Measurements from ENCODE around the gene LEO1. TPM values are rescaled to one million over a fixed set of nuclear protein-coding genes. Genes with fewer than 3 reads are reported as not detected.
A peak's percentile ranks its signal among the peaks of the same experiment; 100 is the strongest.

LEO1 gene
- total and polyA plus RNA-seq, 10 of the 15 experiments (the other 5 are each of a cell fraction or from before 2014, with no cell fraction given): 13.6 to 50.6 (median 32.4) TPM

- no peak for TF ChIP-seq ZNF24 (IDR thresholded peaks at IDR 0.05)
- TF ChIP-seq EP300 (IDR thresholded peaks at IDR 0.05; ENCODE audit: borderline replicate concordance in 1 of 2, control insufficient read depth in 1 of 2, low read depth in 2 of 2, low read length in 2 of 2): peak; percentile 51 to 66; a peak in 2 of 4 replicates
- TF ChIP-seq SPI1 (IDR thresholded peaks at IDR 0.05; ENCODE audit: borderline replicate concordance, insufficient read depth, low read depth, low read length): peak; percentile 81
- no peak for TF ChIP-seq HCFC1 (IDR thresholded peaks at IDR 0.05; ENCODE audit: low read length)
- 0 out of 2 replicates have a peak, but pooled peaks have one; percentile 34 for TF ChIP-seq MEF2A (IDR thresholded peaks at IDR 0.05; ENCODE audit: insufficient read depth, low read depth, low read length)
- TF ChIP-seq ATF7 (IDR thresholded peaks at IDR 0.05; ENCODE audit: low read depth): peak; percentile 63
- TF ChIP-seq GABPA (IDR thresholded peaks at IDR 0.05; ENCODE audit: low read depth): peak; percentile 46; the same call in 1 of the 2 replicates
- TF ChIP-seq E2F8 (IDR thresholded peaks at IDR 0.05; ENCODE audit: low read depth, partially characterized antibody): no peak
- TF ChIP-seq NFIC (IDR thresholded peaks at IDR 0.05; ENCODE audit: low read depth, low read length): peak; percentile 99
- no peak for TF ChIP-seq CHD1 (IDR thresholded peaks at IDR 0.05; ENCODE audit: low read depth, low read length)
- TF ChIP-seq NFYB (IDR thresholded peaks at IDR 0.05; ENCODE audit: insufficient read depth, low read depth, low read length): no peak
- TF ChIP-seq PML (IDR thresholded peaks at IDR 0.05; ENCODE audit: low read length): no peak
- TF ChIP-seq SRF (IDR thresholded peaks at IDR 0.05; ENCODE audit: low read depth in 2 of 2, low read length in 2 of 2): no peak
- TF ChIP-seq BMI1 (IDR thresholded peaks at IDR 0.05; ENCODE audit: borderline replicate concordance): no peak
- peak; percentile 58; the same call in 1 of the 2 replicates for TF ChIP-seq DPF2 (IDR thresholded peaks at IDR 0.05)
- TF ChIP-seq FOXM1 (IDR thresholded peaks at IDR 0.05; ENCODE audit: low read depth, low read length): peak; percentile 93
- TF ChIP-seq TAF1 (IDR thresholded peaks at IDR 0.05; ENCODE audit: borderline replicate concordance, low read depth, low read length): no peak
- TF ChIP-seq, protein P1, sequence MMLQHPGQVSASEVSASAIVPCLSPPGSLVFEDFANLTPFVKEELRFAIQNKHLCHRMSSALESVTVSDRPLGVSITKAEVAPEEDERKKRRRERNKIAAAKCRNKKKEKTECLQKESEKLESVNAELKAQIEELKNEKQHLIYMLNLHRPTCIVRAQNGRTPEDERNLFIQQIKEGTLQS (IDR thresholded peaks at IDR 0.05; ENCODE audit: borderline replicate concordance, extremely low read depth, low read depth, low read length): no peak
- peak in 1 of 2 experiments; percentile 65; a peak in 1 of 4 replicates for TF ChIP-seq CEBPB (IDR thresholded peaks at IDR 0.05; ENCODE audit: borderline replicate concordance in 1 of 2, low read depth in 2 of 2, low read length in 2 of 2)
- TF ChIP-seq RB1 (IDR thresholded peaks at IDR 0.05; ENCODE audit: borderline replicate concordance): no peak; the same call in 1 of the 2 replicates
- peak; percentile 62; the same call in 1 of the 2 replicates for TF ChIP-seq EED (IDR thresholded peaks at IDR 0.05; ENCODE audit: low read depth)
- TF ChIP-seq, protein P2, sequence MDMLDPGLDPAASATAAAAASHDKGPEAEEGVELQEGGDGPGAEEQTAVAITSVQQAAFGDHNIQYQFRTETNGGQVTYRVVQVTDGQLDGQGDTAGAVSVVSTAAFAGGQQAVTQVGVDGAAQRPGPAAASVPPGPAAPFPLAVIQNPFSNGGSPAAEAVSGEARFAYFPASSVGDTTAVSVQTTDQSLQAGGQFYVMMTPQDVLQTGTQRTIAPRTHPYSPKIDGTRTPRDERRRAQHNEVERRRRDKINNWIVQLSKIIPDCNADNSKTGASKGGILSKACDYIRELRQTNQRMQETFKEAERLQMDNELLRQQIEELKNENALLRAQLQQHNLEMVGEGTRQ (IDR thresholded peaks at IDR 0.05; ENCODE audit: borderline replicate concordance, low read depth, low read length): no peak
- TF ChIP-seq JUNB (IDR thresholded peaks at IDR 0.05): peak; percentile 97
- TF ChIP-seq STAT3 (IDR thresholded peaks at IDR 0.05; ENCODE audit: low read depth, low read length): no peak
- no peak for TF ChIP-seq WRNIP1 (IDR thresholded peaks at IDR 0.05; ENCODE audit: borderline replicate concordance, low read depth, low read length)
- TF ChIP-seq KDM1A (IDR thresholded peaks at IDR 0.05; ENCODE audit: borderline replicate concordance): no peak
- no peak for TF ChIP-seq MXI1 (IDR thresholded peaks at IDR 0.05; ENCODE audit: low read depth, low read length)
- no peak for TF ChIP-seq NR2C1 (IDR thresholded peaks at IDR 0.05)
- TF ChIP-seq NFXL1 (IDR thresholded peaks at IDR 0.05; ENCODE audit: borderline replicate concordance): no peak
These were observed 41.7 kb upstream of the LEO1 start (continued) for GRCh38 chr15:52013151-52013791.
